COR-L47 (cell line): ENCODE measurements around the gene WEE1.
"Not testable (repeated sequence)": the region's sequence is repeated elsewhere in the genome, so short reads cannot be mapped to it uniquely, and the experiment has no call there.

Source experiments
- DNase-seq: peaks from one replicate; lab custom pipeline; 2025; lab: John Stamatoyannopoulos, UW

Gene WEE1

GRCh38 chr11:9622353-9622752 is 48.9 kb downstream of the WEE1 start:
- DNase-seq: not testable (repeated sequence)

GRCh38 chr11:9623053-9623452 is 49.6 kb downstream of the WEE1 start:
- DNase-seq: not testable (repeated sequence)

- no peak for DNase-seq
Observed at GRCh38 chr11:9624448-9624847, 51.0 kb downstream of the WEE1 start.

GRCh38 chr11:9625162-9625561 is 51.7 kb downstream of the WEE1 start:
- no peak for DNase-seq

- DNase-seq: no peak
Observed at GRCh38 chr11:9625728-9626127, 52.3 kb downstream of the WEE1 start.

GRCh38 chr11:9626496-9627394 is 53.3 kb downstream of the WEE1 start:
- DNase-seq: no peak

GRCh38 chr11:9629064-9629463 is 55.6 kb downstream of the WEE1 start:
- DNase-seq: no peak

- DNase-seq: no peak
Observed at GRCh38 chr11:9633679-9634078, 60.2 kb downstream of the WEE1 start.

- DNase-seq: no peak
Observed at GRCh38 chr11:9636691-9637090, 63.2 kb downstream of the WEE1 start.

- no peak for DNase-seq
Observed at GRCh38 chr11:9639099-9639498, 65.6 kb downstream of the WEE1 start.
